ENCODE results near the gene SNORC. TPM values are rescaled to one million over a fixed set of nuclear protein-coding genes. Genes with fewer than 3 reads are reported as not detected.

The SNORC gene
- total RNA-seq, 1 experiment from 2014 or later = 7.8 TPM

DNA sequence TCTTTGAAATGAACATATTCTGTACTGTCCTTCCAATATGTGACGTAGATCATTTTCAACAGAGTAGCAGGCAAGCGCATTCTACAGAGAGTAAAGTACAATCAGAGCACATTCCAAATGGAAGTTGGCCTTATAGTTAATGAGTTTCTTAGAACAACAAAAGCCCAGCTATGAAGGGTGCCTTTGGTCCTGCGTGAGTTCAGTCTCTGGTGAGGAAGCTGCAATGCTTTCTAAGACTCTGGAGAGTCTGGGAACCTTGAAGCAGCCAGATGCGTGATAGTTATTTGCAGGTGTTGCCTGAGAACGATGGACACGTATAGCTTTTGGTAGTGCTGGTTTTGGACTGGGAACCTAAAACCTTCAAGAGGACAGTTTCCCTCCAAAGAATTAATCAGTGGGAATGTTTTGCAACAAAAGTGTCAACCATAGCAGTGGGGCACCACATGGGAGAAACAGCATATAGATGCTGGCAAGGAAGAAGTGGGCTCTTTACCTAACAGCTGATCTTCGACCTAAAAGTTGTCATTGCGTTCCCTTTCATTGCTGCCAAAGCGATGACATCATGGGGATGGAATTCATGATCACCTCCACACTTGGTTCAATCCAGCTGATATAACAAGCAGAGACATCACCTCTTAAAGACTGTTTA, 9.3 kb upstream of the SNORC start:
- no TSS peak for BruUV-seq (replicated peaks)
- intact Hi-C loops (cut with micrococcal nuclease) = no loop called here
- TF ChIP-seq, protein P1, sequence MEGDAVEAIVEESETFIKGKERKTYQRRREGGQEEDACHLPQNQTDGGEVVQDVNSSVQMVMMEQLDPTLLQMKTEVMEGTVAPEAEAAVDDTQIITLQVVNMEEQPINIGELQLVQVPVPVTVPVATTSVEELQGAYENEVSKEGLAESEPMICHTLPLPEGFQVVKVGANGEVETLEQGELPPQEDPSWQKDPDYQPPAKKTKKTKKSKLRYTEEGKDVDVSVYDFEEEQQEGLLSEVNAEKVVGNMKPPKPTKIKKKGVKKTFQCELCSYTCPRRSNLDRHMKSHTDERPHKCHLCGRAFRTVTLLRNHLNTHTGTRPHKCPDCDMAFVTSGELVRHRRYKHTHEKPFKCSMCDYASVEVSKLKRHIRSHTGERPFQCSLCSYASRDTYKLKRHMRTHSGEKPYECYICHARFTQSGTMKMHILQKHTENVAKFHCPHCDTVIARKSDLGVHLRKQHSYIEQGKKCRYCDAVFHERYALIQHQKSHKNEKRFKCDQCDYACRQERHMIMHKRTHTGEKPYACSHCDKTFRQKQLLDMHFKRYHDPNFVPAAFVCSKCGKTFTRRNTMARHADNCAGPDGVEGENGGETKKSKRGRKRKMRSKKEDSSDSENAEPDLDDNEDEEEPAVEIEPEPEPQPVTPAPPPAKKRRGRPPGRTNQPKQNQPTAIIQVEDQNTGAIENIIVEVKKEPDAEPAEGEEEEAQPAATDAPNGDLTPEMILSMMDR (IDR thresholded peaks at IDR 0.05; ENCODE audit: unreplicated experiment) = no peak
- CTCF ChIA-PET = interaction anchor here (0.7 to 1.0 kb wide), 2 partner anchors 8 to 21 kb away, joined by 4 read pairs; no protein-coding TSS in a partner anchor
- H3K27ac Mint-ChIP-seq (ENCODE audit: low read depth, unreplicated experiment) = no peak overlapping the region
- peaks cover 67% of the 10 kb centered on the region for H3K36me3 Mint-ChIP-seq (ENCODE audit: insufficient read depth, unreplicated experiment)
- no peaks in the 10 kb centered on the region for H3K9me3 Mint-ChIP-seq (ENCODE audit: unreplicated experiment)
- POLR2A ChIA-PET = no interaction called here
- H3K4me1 Mint-ChIP-seq (ENCODE audit: insufficient read depth, unreplicated experiment) = peaks cover 13% of the 10 kb centered on the region
- DNase-seq (ENCODE audit: unreplicated experiment) = no peak
- no peaks in the 10 kb centered on the region for H3K27me3 Mint-ChIP-seq (ENCODE audit: insufficient read depth, unreplicated experiment)
- H3K4me3 Mint-ChIP-seq (ENCODE audit: unreplicated experiment) = no peak overlapping the region

DNA sequence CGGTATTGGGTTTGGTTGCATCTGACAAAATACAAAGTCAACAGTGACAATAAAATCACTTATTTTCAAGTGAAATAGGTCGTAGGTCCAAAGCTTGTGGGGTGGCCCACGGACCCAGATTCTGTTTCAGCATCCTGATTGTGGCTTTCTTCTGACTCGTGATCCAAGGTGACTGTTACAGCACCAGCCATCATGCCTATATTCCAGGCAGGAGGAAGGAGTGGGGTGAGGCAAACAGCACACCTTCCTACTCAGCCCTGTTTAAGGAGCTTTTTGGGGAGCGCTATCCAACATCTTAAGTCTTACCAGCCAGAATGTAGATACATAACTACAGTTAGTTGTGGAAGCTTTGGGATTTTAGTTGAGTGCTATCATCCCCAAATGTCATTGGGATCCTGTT, 8.7 kb upstream of the SNORC start:
- Mint-ChIP-seq H3K4me1 (ENCODE audit: insufficient read depth, unreplicated experiment) (peaks cover 10% of the 10 kb centered on the region), H3K9me3 (ENCODE audit: unreplicated experiment) (no peaks in the 10 kb centered on the region), H3K27me3 (ENCODE audit: insufficient read depth, unreplicated experiment) (no peaks in the 10 kb centered on the region), H3K27ac (ENCODE audit: low read depth, unreplicated experiment) (no peak overlapping the region), H3K4me3 (ENCODE audit: unreplicated experiment) (no peak overlapping the region), H3K36me3 (ENCODE audit: insufficient read depth, unreplicated experiment) (peaks cover 61% of the 10 kb centered on the region)
- TF ChIP-seq, protein P1 (IDR thresholded peaks at IDR 0.05; ENCODE audit: unreplicated experiment) = no peak
- ChIA-PET POLR2A (no interaction called here), CTCF (interaction anchor here (0.6 to 1.0 kb wide), 3 partner anchors 9 to 389 kb away, joined by 3 to 4 read pairs (median 3); no protein-coding TSS in a partner anchor)
- no TSS peak for BruUV-seq (replicated peaks)
- intact Hi-C loops (cut with micrococcal nuclease) = no loop called here
- DNase-seq (ENCODE audit: unreplicated experiment) = no peak

DNA sequence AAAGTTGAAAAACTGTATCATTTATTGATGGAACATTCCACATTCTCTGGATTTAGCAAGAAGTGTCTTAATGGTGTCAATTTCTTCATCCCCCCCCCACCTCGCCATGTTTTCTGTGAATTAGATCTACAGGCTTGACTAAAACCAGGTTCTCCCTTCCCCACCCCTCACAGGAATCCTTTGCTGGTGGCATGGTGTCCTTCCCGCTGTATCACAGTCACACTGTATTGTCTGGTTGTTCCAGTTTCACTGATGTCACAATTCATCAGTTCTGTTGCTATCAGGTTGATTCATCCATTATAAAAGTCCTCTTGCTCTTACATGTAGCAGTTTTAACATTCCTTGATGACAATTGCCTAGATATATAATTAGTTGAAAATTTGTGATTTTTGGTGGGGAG, 6.1 kb upstream of the SNORC start:
- ChIA-PET CTCF (no interaction called here), POLR2A (interaction anchor here (0.7 kb wide), 1 partner anchor 316 kb away, joined by 3 read pairs; no protein-coding TSS in a partner anchor)
- no peaks in the 10 kb centered on the region for H3K4me1 Mint-ChIP-seq (ENCODE audit: insufficient read depth, unreplicated experiment)
- H3K9me3 Mint-ChIP-seq (ENCODE audit: unreplicated experiment) = no peaks in the 10 kb centered on the region
- H3K27ac Mint-ChIP-seq (ENCODE audit: low read depth, unreplicated experiment) = no peak overlapping the region
- no TSS peak for BruUV-seq (replicated peaks)
- intact Hi-C loops (cut with micrococcal nuclease) = no loop called here
- TF ChIP-seq, protein P1 (IDR thresholded peaks at IDR 0.05; ENCODE audit: unreplicated experiment) = no peak
- H3K36me3 Mint-ChIP-seq (ENCODE audit: insufficient read depth, unreplicated experiment) = peaks cover 38% of the 10 kb centered on the region
- DNase-seq (ENCODE audit: unreplicated experiment) = no peak
- H3K27me3 Mint-ChIP-seq (ENCODE audit: insufficient read depth, unreplicated experiment) = no peaks in the 10 kb centered on the region
- H3K4me3 Mint-ChIP-seq (ENCODE audit: unreplicated experiment) = no peak overlapping the region

DNA sequence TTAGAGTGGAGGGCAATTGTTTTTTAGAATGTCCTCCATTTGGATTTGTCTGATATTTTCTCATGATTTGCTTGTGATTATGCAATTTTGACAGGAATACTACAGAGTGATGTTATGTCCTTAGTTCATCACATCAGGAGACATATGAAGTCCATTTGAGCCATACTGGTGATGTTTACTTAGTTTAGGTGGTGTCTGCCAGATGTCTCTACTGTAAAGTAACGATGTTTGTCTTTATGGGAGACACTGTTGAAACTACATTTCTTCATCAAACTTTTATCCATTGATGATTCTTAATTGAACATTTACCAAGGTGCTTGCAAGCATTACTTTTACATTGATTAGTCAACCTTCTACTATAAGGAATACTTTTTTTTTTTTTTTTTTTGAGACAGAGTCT, 4.9 kb upstream of the SNORC start:
- no peaks in the 10 kb centered on the region for H3K27me3 Mint-ChIP-seq (ENCODE audit: insufficient read depth, unreplicated experiment)

More for the DNA sequence above, 4.9 kb upstream of the SNORC start:
- intact Hi-C loops (cut with micrococcal nuclease) = no loop called here
- H3K36me3 Mint-ChIP-seq (ENCODE audit: insufficient read depth, unreplicated experiment) = peaks cover 33% of the 10 kb centered on the region
- no peaks in the 10 kb centered on the region for H3K4me1 Mint-ChIP-seq (ENCODE audit: insufficient read depth, unreplicated experiment)
- no peaks in the 10 kb centered on the region for H3K9me3 Mint-ChIP-seq (ENCODE audit: unreplicated experiment)
- no peak for DNase-seq (ENCODE audit: unreplicated experiment)
- TF ChIP-seq, protein P1 (IDR thresholded peaks at IDR 0.05; ENCODE audit: unreplicated experiment) = no peak
- BruUV-seq (replicated peaks) = no TSS peak
- H3K27ac Mint-ChIP-seq (ENCODE audit: low read depth, unreplicated experiment) = no peak overlapping the region
- POLR2A ChIA-PET = no interaction called here
- H3K4me3 Mint-ChIP-seq (ENCODE audit: unreplicated experiment) = no peak overlapping the region
- CTCF ChIA-PET = interaction anchor here (0.7 to 2.2 kb wide), 2 partner anchors 11 to 248 kb away, joined by 3 to 9 read pairs; no protein-coding TSS in a partner anchor

Data from MCF 10A (cell line).